Right cardiac atrium (tissue), 5 donors: ENCODE measurements around the gene SLC7A10. TPM values are rescaled to one million over a fixed set of nuclear protein-coding genes. Genes with fewer than 3 reads are reported as not detected.

Experiments used
- ATAC-seq, 2 donors: fragments of 200-7000 bp; cut with Tn5 transposase; one replicate each; pipeline versions ENCODE4 v1.8.0 to v1.9.1; 2020; ENCODE audit warnings: moderate library complexity in 2 of 2, mild to moderate bottlenecking in 1 of 2
- DNase-seq, 3 donors: peaks; one replicate each; pipeline ENCODE4 v3.0.0-alpha.2; 2020
- H3K27ac ChIP-seq: one replicate; pipeline ENCODE4 v1.5.1; 2013; ENCODE audit warnings: mild to moderate bottlenecking, low read length, control low read depth, moderate library complexity
- H3K27me3 ChIP-seq: one replicate; pipeline ENCODE4 v1.6.1; 2013; ENCODE audit not compliant: control insufficient read depth, insufficient read depth
- H3K4me1 ChIP-seq: one replicate; pipeline ENCODE4 v1.6.1; 2013; ENCODE audit warnings: low read length; ENCODE audit not compliant: control insufficient read depth, insufficient read depth
- H3K4me3 ChIP-seq: one replicate; pipeline ENCODE4 v1.5.1; 2013; ENCODE audit warnings: low read length, control low read depth
- H3K9me3 ChIP-seq: one replicate; pipeline ENCODE4 v1.6.1; 2013; ENCODE audit warnings: low read length; ENCODE audit not compliant: control insufficient read depth
- WGBS: extraction: QIAGEN DNeasy Blood & Tissue Kit; methylation state at CpG from one replicate; pipeline ENCODE4 v1.1.7; 2013; 5-methylcytosine and 5-hydroxymethylcytosine counted together
- intact Hi-C, 4 donors: fragments of 100-400 bp; cut with DNase I; formaldehyde crosslinking; loops; one replicate each; pipeline versions ENCODE4 v1.11.0 to v1.14.0; 2022 to 2023
- polyA plus RNA-seq: library from polyadenylated mRNA; stranded (reverse); fragments of 200-250 nt; gene quantifications from one replicate; pipeline ENCODE4 v1.2.3, GENCODE V29; 2013
- total RNA-seq, 4 donors: library from RNA; stranded (reverse); fragmentation: NEBNext Ultra II Directional; extraction: Animal tissue kit (Norgen Biotek cat#: 25700); gene quantifications; one replicate each; pipeline ENCODE4 v1.2.1, GENCODE V29; 2021
- donor health status: healthy with polysubstance abuse.
- donor health status: DM: no; HTN: yes; CAD: no.
- donor health status: DM: no; HTN: no; CAD: no.
- donor health status: DM: no; HTN: yes; CAD: no; lungs with severe emphysema.
- donor health status: DM: yes; HTN: yes; CAD: no.

SLC7A10 gene
- total and polyA plus RNA-seq, 5 donors: 0.70 TPM; not detected in 4

- peak in 1 of 2 donors; percentile 40 for ATAC-seq
- intact Hi-C loops: no loop called here
- 63% methylated on average over 7 of the region's 7 CpGs for WGBS
- peak; percentile 67 to 80 (median 79) for DNase-seq
- no peak overlapping the region for H3K4me3 ChIP-seq
- H3K4me1 ChIP-seq: no peaks in the 10 kb centered on the region
- no peaks in the 10 kb centered on the region for H3K27me3 ChIP-seq
- H3K27ac ChIP-seq: no peak overlapping the region
- no peaks in the 10 kb centered on the region for H3K9me3 ChIP-seq
Measured at GRCh38 chr19:33245948-33246708, 20.5 kb upstream of the SLC7A10 start.

- WGBS: 75% methylated on average over 6 of the region's 6 CpGs
- intact Hi-C loops: loop anchor here in 1 of 4 donors (2.0 kb wide), 1 partner anchor 164 kb away; no protein-coding TSS in a partner anchor
Measured at GRCh38 chr19:33242911-33243310, 17.3 kb upstream of the SLC7A10 start.

GRCh38 chr19:33242131-33242530, 16.5 kb upstream of the SLC7A10 start:
- Histone ChIP-seq H3K4me3 (no peak overlapping the region), H3K27me3 (no peaks in the 10 kb centered on the region), H3K27ac (no peak overlapping the region), H3K4me1 (no peaks in the 10 kb centered on the region), H3K9me3 (no peaks in the 10 kb centered on the region)
- WGBS: 75% methylated on average over 10 of the region's 10 CpGs
- no peak for ATAC-seq
- DNase-seq: no peak
- intact Hi-C loops: loop anchor here in 1 of 4 donors (2.0 kb wide), 1 partner anchor 165 kb away; no protein-coding TSS in a partner anchor

More at GRCh38 chr19:33242911-33243310, 17.3 kb upstream of the SLC7A10 start:
- Histone ChIP-seq H3K27me3 (no peaks in the 10 kb centered on the region), H3K27ac (no peak overlapping the region), H3K4me1 (no peaks in the 10 kb centered on the region), H3K9me3 (no peaks in the 10 kb centered on the region), H3K4me3 (no peak overlapping the region)
- DNase-seq: peak in 1 of 3 donors; percentile 15
- ATAC-seq: no peak

- DNase-seq: peak in 2 of 3 donors; percentile 60 to 66
- WGBS: 19% methylated on average over 22 of the region's 22 CpGs
- H3K27me3 ChIP-seq: no peaks in the 10 kb centered on the region
- no peaks in the 10 kb centered on the region for H3K9me3 ChIP-seq
- H3K4me3 ChIP-seq: no peak overlapping the region
- peak; percentile 56 to 62 for ATAC-seq
- intact Hi-C loops: loop anchor here in 2 of 4 donors (2.0 kb wide), 1 partner anchor 165 kb away; no protein-coding TSS in a partner anchor
- no peak overlapping the region for H3K27ac ChIP-seq
- H3K4me1 ChIP-seq: no peaks in the 10 kb centered on the region
Measured at GRCh38 chr19:33241530-33242101, 16.0 kb upstream of the SLC7A10 start.

- ATAC-seq (no peak), DNase-seq (peak in 1 of 3 donors; percentile 55)
- Histone ChIP-seq H3K27ac (no peak overlapping the region), H3K4me3 (no peak overlapping the region), H3K27me3 (no peaks in the 10 kb centered on the region), H3K4me1 (no peaks in the 10 kb centered on the region), H3K9me3 (no peaks in the 10 kb centered on the region)
- WGBS: 68% methylated on average over 11 of the region's 11 CpGs
- intact Hi-C loops: loop anchor here in 1 of 4 donors (2.0 kb wide), 1 partner anchor 166 kb away; no protein-coding TSS in a partner anchor
Measured at GRCh38 chr19:33241091-33241529, 15.5 kb upstream of the SLC7A10 start.

GRCh38 chr19:33240181-33240771, 14.6 kb upstream of the SLC7A10 start:
- ATAC-seq (no peak), DNase-seq (peak in 1 of 3 donors; percentile 14)
- Histone ChIP-seq H3K4me1 (no peaks in the 10 kb centered on the region), H3K9me3 (no peaks in the 10 kb centered on the region), H3K27me3 (no peaks in the 10 kb centered on the region), H3K4me3 (no peak overlapping the region), H3K27ac (no peak overlapping the region)
- intact Hi-C loops: loop anchor here in 1 of 4 donors (2.0 kb wide), 1 partner anchor 167 kb away; no protein-coding TSS in a partner anchor
- 79% methylated on average over 8 of the region's 8 CpGs for WGBS

GRCh38 chr19:33239223-33239975, 13.7 kb upstream of the SLC7A10 start:
- Histone ChIP-seq H3K4me1 (no peaks in the 10 kb centered on the region), H3K9me3 (no peaks in the 10 kb centered on the region), H3K27me3 (no peaks in the 10 kb centered on the region), H3K4me3 (no peak overlapping the region), H3K27ac (no peak overlapping the region)
- ATAC-seq: no peak
- DNase-seq: no peak
- 76% methylated on average over 10 of the region's 10 CpGs for WGBS
- intact Hi-C loops: loop anchor here in 3 of 4 donors (2.0 to 10.0 kb wide), 4 partner anchors 167 to 535 kb away; no protein-coding TSS in a partner anchor

- Histone ChIP-seq H3K9me3 (no peaks in the 10 kb centered on the region), H3K27me3 (no peaks in the 10 kb centered on the region), H3K4me1 (no peaks in the 10 kb centered on the region), H3K4me3 (no peak overlapping the region), H3K27ac (no peak overlapping the region)
- DNase-seq (no peak), ATAC-seq (no peak)
- intact Hi-C loops: loop anchor here in 3 of 4 donors (2.0 to 10.0 kb wide), 4 partner anchors 168 to 536 kb away; no protein-coding TSS in a partner anchor
- WGBS: 84% methylated on average over 10 of the region's 10 CpGs
Measured at GRCh38 chr19:33238481-33239149, 13.0 kb upstream of the SLC7A10 start.

GRCh38 chr19:33236696-33237390, 11.2 kb upstream of the SLC7A10 start:
- Histone ChIP-seq H3K4me3 (no peak overlapping the region), H3K27ac (no peak overlapping the region), H3K9me3 (no peaks in the 10 kb centered on the region), H3K27me3 (no peaks in the 10 kb centered on the region), H3K4me1 (no peaks in the 10 kb centered on the region)
- no peak for DNase-seq
- intact Hi-C loops: loop anchor here in 3 of 4 donors (5.0 to 10.0 kb wide), 3 partner anchors 170 to 538 kb away; no protein-coding TSS in a partner anchor
- ATAC-seq: no peak
- WGBS: 78% methylated on average over 16 of the region's 16 CpGs
